H1 (cell line): ENCODE measurements around the gene MAP7. TPM values are rescaled to one million over a fixed set of nuclear protein-coding genes. Genes with fewer than 3 reads are reported as not detected.

ENCODE experiments used
- CTCF ChIA-PET: fragments of 300-600 bp; sonication (Branson Sonifier 250); formaldehyde crosslinking; loops from one replicate; lab custom pipeline; 2021; ENCODE audit not compliant: partially characterized antibody; lab: Charles Lee
- POLR2A ChIA-PET: fragments of 300-600 bp; sonication (Branson Sonifier 250); formaldehyde crosslinking; loops from one replicate; lab custom pipeline; 2021; ENCODE audit warnings: inconsistent platforms; ENCODE audit not compliant: partially characterized antibody; lab: Charles Lee
- DNase-seq, 2 experiments: peaks; one replicate each; pipeline versions ENCODE4 v3.0.0 to v3.0.0-alpha.2; 2010 to 2022; ENCODE audit warnings: low spot score in 2 of 2, low read depth in 1 of 2, mixed read lengths in 1 of 2
- FAIRE-seq: peaks from 2 replicates; lab custom pipeline; 2011; peaks lifted over from hg19 to GRCh38; lab: Jason Lieb, UNC
- H2AFZ ChIP-seq: 2 replicates; pipeline ENCODE4 v1.8.1; 2012; ENCODE audit warnings: low read length, inconsistent platforms
- H2AK5ac ChIP-seq: 2 replicates; pipeline ENCODE4 v1.6.1; 2013; ENCODE audit warnings: low read depth, low read length
- H2BK120ac ChIP-seq: replicated peaks from 2 replicates; pipeline ENCODE3; 2013; ENCODE audit warnings: low read depth, low read length, inconsistent platforms
- H2BK12ac ChIP-seq: 2 replicates; pipeline ENCODE4 v1.6.1; 2013; ENCODE audit warnings: low read depth, low read length
- H2BK15ac ChIP-seq: 2 replicates; pipeline ENCODE4 v1.6.1; 2013; ENCODE audit warnings: low read length
- H2BK20ac ChIP-seq: 2 replicates; pipeline ENCODE4 v1.6.1; 2013; ENCODE audit warnings: low read length
- H2BK5ac ChIP-seq: 2 replicates; pipeline ENCODE4 v1.6.1; 2013; ENCODE audit warnings: low read depth, low read length
- H3K14ac ChIP-seq: 2 replicates; pipeline ENCODE4 v1.6.1; 2013; ENCODE audit warnings: inconsistent platforms; ENCODE audit not compliant: insufficient read length
- H3K18ac ChIP-seq: 2 replicates; pipeline ENCODE4 v1.6.1; 2013; ENCODE audit warnings: low read length; ENCODE audit errors: extremely low read depth
- H3K23ac ChIP-seq: 2 replicates; pipeline ENCODE4 v1.6.1; 2013; ENCODE audit warnings: inconsistent platforms; ENCODE audit not compliant: insufficient read length
- H3K23me2 ChIP-seq: 2 replicates; pipeline ENCODE4 v1.6.1; 2013; ENCODE audit warnings: low read depth, low read length
- H3K27ac ChIP-seq: 2 replicates; pipeline ENCODE4 v1.6.1; 2011; ENCODE audit warnings: low read depth, low read length, inconsistent platforms
- H3K27me3 ChIP-seq, 4 experiments: replicated peaks in 1 of 4; 1 replicate in 1 of 4; 2 replicates in 3 of 4; pipeline versions ENCODE4 v1.6.1 to v1.8.1; 2011 to 2013; ENCODE audit warnings: low read length in 3 of 4, mild to moderate bottlenecking in 3 of 4, inconsistent platforms in 2 of 4, mixed read lengths in 2 of 4, moderate library complexity in 1 of 4; ENCODE audit not compliant: control insufficient read depth in 3 of 4, insufficient read depth in 3 of 4; ENCODE audit errors: extremely low read depth in 1 of 4
- H3K36me3 ChIP-seq, 4 experiments: 2 replicates each; pipeline versions ENCODE4 v1.6.1 to v1.8.1; 2011 to 2013; ENCODE audit warnings: mild to moderate bottlenecking in 4 of 4, low read length in 3 of 4, moderate library complexity in 2 of 4, control low read depth in 1 of 4, inconsistent platforms in 1 of 4; ENCODE audit not compliant: insufficient read depth in 4 of 4, control insufficient read depth in 2 of 4
- H3K4ac ChIP-seq: replicated peaks from 2 replicates; pipeline ENCODE3; 2013; ENCODE audit warnings: low read length, low read depth, mixed read lengths, inconsistent platforms; ENCODE audit not compliant: insufficient read length
- H3K4me1 ChIP-seq, 4 experiments: replicated peaks in 1 of 4; 1 replicate in 1 of 4; 2 replicates in 3 of 4; pipeline versions ENCODE4 v1.6.1 to v1.8.1; 2011 to 2013; ENCODE audit warnings: low read length in 3 of 4, inconsistent platforms in 2 of 4, mixed read lengths in 1 of 4; ENCODE audit not compliant: insufficient read depth in 4 of 4, control insufficient read depth in 3 of 4
- H3K4me2 ChIP-seq, 2 experiments: 2 replicates each; pipeline versions ENCODE4 v1.6.1 to v1.8.1; 2011 to 2013; ENCODE audit warnings: low read depth in 2 of 2, low read length in 2 of 2, control low read depth in 1 of 2, inconsistent platforms in 1 of 2, mild to moderate bottlenecking in 1 of 2; ENCODE audit not compliant: insufficient read depth in 1 of 2
- H3K4me3 ChIP-seq, 4 experiments: fragments of 200-600, 300-600 bp in 1 of 4; sonication (generic), shearing (Covaris generic), sonication (Bioruptor Twin) in 1 of 4; 2 replicates each; pipeline versions ENCODE4 v1.5.1 to v1.8.1; 2011 to 2016; ENCODE audit warnings: low read length in 4 of 4, low read depth in 3 of 4, control low read depth in 2 of 4, inconsistent platforms in 2 of 4, mild to moderate bottlenecking in 2 of 4, mixed read lengths in 1 of 4, moderate library complexity in 1 of 4; ENCODE audit not compliant: insufficient read depth in 2 of 4; ENCODE audit errors: extremely low read depth in 1 of 4
- H3K56ac ChIP-seq: replicated peaks from 2 replicates; pipeline ENCODE3; 2013; ENCODE audit warnings: low read depth, mild to moderate bottlenecking, mixed read lengths, low read length, inconsistent platforms; ENCODE audit not compliant: insufficient read length
- H3K79me1 ChIP-seq: 2 replicates; pipeline ENCODE4 v1.6.1; 2013; ENCODE audit warnings: low read depth, low read length, control low read depth
- H3K79me2 ChIP-seq, 2 experiments: 2 replicates each; pipeline versions ENCODE4 v1.6.1 to v1.8.1; 2012 to 2013; ENCODE audit warnings: low read length in 2 of 2, mild to moderate bottlenecking in 2 of 2, inconsistent platforms in 1 of 2; ENCODE audit not compliant: insufficient read depth in 2 of 2, control insufficient read depth in 1 of 2
- H3K9ac ChIP-seq, 4 experiments: replicated peaks in 1 of 4; 1 replicate in 1 of 4; 2 replicates in 3 of 4; pipeline versions ENCODE4 v1.6.1 to v1.8.1; 2011 to 2013; ENCODE audit warnings: low read depth in 3 of 4, low read length in 3 of 4, control low read depth in 2 of 4, mild to moderate bottlenecking in 2 of 4, moderate library complexity in 2 of 4, inconsistent platforms in 1 of 4; ENCODE audit errors: extremely low read depth in 1 of 4
- H3K9me3 ChIP-seq, 2 experiments: 2 replicates each; pipeline versions ENCODE4 v1.6.1 to v1.8.1; 2012 to 2013; ENCODE audit warnings: mild to moderate bottlenecking in 2 of 2, moderate library complexity in 2 of 2, control low read depth in 1 of 2, inconsistent platforms in 1 of 2, low read depth in 1 of 2, low read length in 1 of 2, mixed read lengths in 1 of 2; ENCODE audit not compliant: insufficient read depth in 2 of 2
- H4K20me1 ChIP-seq, 2 experiments: replicated peaks in 1 of 2; 2 replicates each; pipeline versions ENCODE3 to v1.8.1; 2011 to 2013; ENCODE audit warnings: inconsistent platforms in 2 of 2, low read length in 2 of 2, mild to moderate bottlenecking in 1 of 2; ENCODE audit not compliant: insufficient read depth in 2 of 2, control insufficient read depth in 1 of 2
- H4K5ac ChIP-seq: 2 replicates; pipeline ENCODE4 v1.6.1; 2013; ENCODE audit warnings: low read length, low read depth, mixed read lengths, inconsistent platforms; ENCODE audit not compliant: insufficient read length
- H4K8ac ChIP-seq: 2 replicates; pipeline ENCODE4 v1.8.0; 2013; ENCODE audit warnings: mild to moderate bottlenecking, moderate library complexity, low read length, inconsistent platforms; ENCODE audit not compliant: insufficient read depth; ENCODE audit errors: extremely low read depth
- H4K91ac ChIP-seq: replicated peaks from 2 replicates; pipeline ENCODE3; 2013; ENCODE audit warnings: low read length, mixed read lengths, inconsistent platforms; ENCODE audit not compliant: insufficient read length
- CBX5 ChIP-seq: fragments of 300-800, 300-1000 bp; sonication (generic); IDR thresholded peaks from 2 replicates; pipeline ENCODE4 v1.7.1; 2016; ENCODE audit warnings: antibody characterized with exemption, low read length, low read depth
- CBX8 ChIP-seq: fragments of 300-800, 300-1000 bp; sonication (generic); IDR thresholded peaks from 2 replicates; pipeline ENCODE4 v1.7.1; 2016; ENCODE audit warnings: low read depth, low read length, borderline replicate concordance
- CTBP2 ChIP-seq: IDR thresholded peaks from 2 replicates; pipeline ENCODE4 v1.7.0; 2011; ENCODE audit warnings: borderline replicate concordance, mild to moderate bottlenecking, moderate library complexity, mixed read lengths, low read length; ENCODE audit not compliant: insufficient read depth, insufficient read length
- EP300 ChIP-seq, 2 experiments: IDR thresholded peaks; 1 replicate in 1 of 2; 2 replicates in 1 of 2; pipeline ENCODE4 v1.6.1; 2011 to 2012; ENCODE audit warnings: low read depth in 2 of 2, low read length in 2 of 2, mild to moderate bottlenecking in 2 of 2, borderline replicate concordance in 1 of 2, inconsistent platforms in 1 of 2, moderate library complexity in 1 of 2
- KDM1A ChIP-seq: fragments of 200-600, 300-600 bp; sonication (generic); IDR thresholded peaks from 2 replicates; pipeline ENCODE4 v1.7.1; 2016; ENCODE audit warnings: mild to moderate bottlenecking, low read length, borderline replicate concordance
- NRF1 ChIP-seq: IDR thresholded peaks from 2 replicates; pipeline ENCODE4 v1.6.1; 2011; ENCODE audit warnings: mild to moderate bottlenecking, low read depth, low read length, improper control_type of control experiment
- PHF8 ChIP-seq: fragments of 200-600 bp; sonication (generic); conservative IDR thresholded peaks from 2 replicates; pipeline ENCODE4 v1.7.1; 2012; ENCODE audit warnings: low read depth, mild to moderate bottlenecking, inconsistent platforms, low read length, moderate library complexity
- SAP30 ChIP-seq: fragments of 300-600 bp; sonication (generic); IDR thresholded peaks from 2 replicates; pipeline ENCODE4 v1.7.1; 2012; ENCODE audit warnings: low read length, moderate library complexity, mild to moderate bottlenecking, inconsistent platforms; ENCODE audit not compliant: insufficient read depth, insufficient replicate concordance
- SIRT6 ChIP-seq: IDR thresholded peaks from one replicate; pipeline ENCODE4 v1.7.1; 2012; ENCODE audit warnings: low read length, inconsistent platforms
- SIX5 ChIP-seq: IDR thresholded peaks from 2 replicates; pipeline ENCODE4 v1.6.1; 2011; ENCODE audit warnings: mild to moderate bottlenecking, low read depth, low read length
- SP2 ChIP-seq: IDR thresholded peaks from 2 replicates; pipeline ENCODE4 v1.6.1; 2012; ENCODE audit warnings: mild to moderate bottlenecking, low read length, inconsistent platforms
- TAF1 ChIP-seq: IDR thresholded peaks from 2 replicates; pipeline ENCODE4 v1.6.1; 2011; ENCODE audit warnings: mild to moderate bottlenecking, low read depth, low read length
- WGBS, 2 experiments: shearing (Covaris generic) in 1 of 2; methylation state at CpG; one replicate each; pipeline versions ENCODE4 v1.1.6 to v1.1.7; 2013 to 2015; ENCODE audit warnings: low lambda C conversion rate in 2 of 2, mixed read lengths in 2 of 2, inconsistent platforms in 1 of 2, low coverage in 1 of 2, missing lambda C conversion rate in 1 of 2; ENCODE audit not compliant: insufficient replicate concordance in 2 of 2, insufficient coverage in 1 of 2, insufficient read length in 1 of 2; ENCODE audit errors: extremely low coverage in 1 of 2, missing lambda C conversion rate in 1 of 2; 5-methylcytosine and 5-hydroxymethylcytosine counted together
- polyA plus RNA-seq, 7 experiments: library from polyadenylated mRNA; depleted of rRNA in 3 of 7; stranded (reverse) in 5 of 7; unstranded in 2 of 7; fragments of >200 nt in 5 of 7; fragments of 200-250 nt in 2 of 7; gene quantifications; 1 replicate in 5 of 7; 2 replicates in 1 of 7; 4 replicates in 1 of 7; pipeline versions ENCODE4 v1.2.1 to v1.2.3, GENCODE V29; 2011 to 2013; ENCODE audit warnings: missing spikeins in 2 of 7, mixed read lengths in 2 of 7
- total RNA-seq: library from RNA; stranded (reverse); fragmentation: NEBNext Ultra II Directional; extraction: Animal tissue kit (Norgen Biotek cat#: 25700); gene quantifications from 2 replicates; pipeline ENCODE4 v1.2.1, GENCODE V29; 2021

The MAP7 gene
- total and polyA plus RNA-seq, 2 of the 8 experiments (the other 6 are each of a cell fraction or from before 2014, with no cell fraction given), result 13.5 to 66.9 TPM

GRCh38 chr6:136362421-136363356 lies 187.5 kb downstream of the MAP7 start:
- no peak overlapping the region for H3K9ac ChIP-seq
- H3K36me3 ChIP-seq, result peaks cover 3 to 52% (median 30%) of the 10 kb centered on the region in 4 experiments
- 86% methylated on average over 10 of the region's 11 CpGs; no CpG with 5 or more reads in 1 of the 2 experiments for WGBS, 2 experiments
- no peaks in the 10 kb centered on the region for H3K4me1 ChIP-seq
- H3K27ac ChIP-seq, result no peak overlapping the region
- H3K23me2 ChIP-seq, result no peaks in the 10 kb centered on the region
- no peak overlapping the region for H4K5ac ChIP-seq
- no peak overlapping the region for H3K14ac ChIP-seq
- no peak overlapping the region for H3K4me3 ChIP-seq
- H3K23ac ChIP-seq, result no peak overlapping the region
- no peaks in the 10 kb centered on the region for H3K9me3 ChIP-seq
- H3K56ac ChIP-seq, result no peak overlapping the region
- no peak overlapping the region for H4K8ac ChIP-seq
- CTCF ChIA-PET, result interaction anchor here (0.6 to 1.2 kb wide), 4 partner anchors 12 to 163 kb away, joined by 3 to 4 read pairs (median 4); no protein-coding TSS in a partner anchor
- no peak overlapping the region for H2BK5ac ChIP-seq
- no peaks in the 10 kb centered on the region for H3K79me2 ChIP-seq
- DNase-seq, result no peak
- H2BK120ac ChIP-seq, result no peak overlapping the region
- POLR2A ChIA-PET, result no interaction called here
- H3K4ac ChIP-seq, result no peak overlapping the region
- no peak overlapping the region for H3K18ac ChIP-seq
- H2BK20ac ChIP-seq, result no peak overlapping the region
- H2BK15ac ChIP-seq, result no peak overlapping the region
- no peak overlapping the region for H2AK5ac ChIP-seq
- no peaks in the 10 kb centered on the region for H3K27me3 ChIP-seq
- no peak overlapping the region for H2BK12ac ChIP-seq
- no peaks in the 10 kb centered on the region for H4K20me1 ChIP-seq
- H4K91ac ChIP-seq, result no peak overlapping the region
- H2AFZ ChIP-seq, result no peak overlapping the region
- no peak overlapping the region for H3K4me2 ChIP-seq
- FAIRE-seq, result no peak
- H3K79me1 ChIP-seq, result no peaks in the 10 kb centered on the region
- TF ChIP-seq SIRT6 (no peak), CTBP2 (no peak), PHF8 (no peak), SIX5 (no peak), TAF1 (no peak), EP300 (IDR thresholded peaks at IDR 0.05; ENCODE audit: borderline replicate concordance in 1 of 2, low read depth in 2 of 2, low read length in 2 of 2) (no peak), CBX5 (no peak), CBX8 (no peak), SP2 (no peak), NRF1 (no peak), KDM1A (no peak), SAP30 (no peak)
